ENCODE results near the gene COMMD7. TPM values are rescaled to one million over a fixed set of nuclear protein-coding genes. Genes with fewer than 3 reads are reported as not detected.

The COMMD7 gene
- total RNA-seq, 1 donor from 2014 or later, result 82.9 TPM

GRCh38 chr20:32652739-32653526 lies 90.3 kb downstream of the COMMD7 start:
- Mint-ChIP-seq H3K4me1 (ENCODE audit: low read depth) (peaks cover 4% of the 10 kb centered on the region), H3K27me3 (ENCODE audit: low read depth) (no peaks in the 10 kb centered on the region), H3K4me3 (ENCODE audit: unreplicated experiment) (no peak overlapping the region), H3K9me3 (ENCODE audit: low read depth) (peaks cover 12% of the 10 kb centered on the region), H3K27ac (ENCODE audit: unreplicated experiment) (no peak overlapping the region), H3K36me3 (ENCODE audit: low read depth) (peaks cover 1% of the 10 kb centered on the region)
- TF ChIP-seq CTCF (IDR thresholded peaks at IDR 0.05), result peak; percentile 99
- no peak for DNase-seq (ENCODE audit: low spot score)

Other genes starting within 250 kb of the COMMD7 start
- gene NOL4L, start 158.1 kb downstream of the COMMD7 start, total RNA-seq, result 37.7 to 42.7 TPM (median 40.0 TPM) in 3 replicates
- 0.07 to 0.15 TPM in 2 of 3 replicates, not detected in the other for gene C20orf203, start 69.5 kb downstream of the COMMD7 start, total RNA-seq
- 2.0 to 4.8 TPM (median 4.7 TPM) in 3 replicates for gene DNMT3B, start 18.9 kb upstream of the COMMD7 start, total RNA-seq
- gene MAPRE1, start 76.5 kb upstream of the COMMD7 start, total RNA-seq, result 121 to 177 TPM (median 176 TPM) in 3 replicates
- gene EFCAB8, start 115.5 kb upstream of the COMMD7 start, total RNA-seq, result 0.32 to 0.67 TPM (median 0.51 TPM) in 3 replicates